Measurements from ENCODE around the gene KCNK2. TPM values are rescaled to one million over a fixed set of nuclear protein-coding genes. Genes with fewer than 3 reads are reported as not detected.

KCNK2 gene
- total and polyA plus RNA-seq, 10 of the 15 experiments (the other 5 are each of a cell fraction or from before 2014, with no cell fraction given) = 0.04 to 0.13 (median 0.08) TPM; not detected in 4

DNA sequence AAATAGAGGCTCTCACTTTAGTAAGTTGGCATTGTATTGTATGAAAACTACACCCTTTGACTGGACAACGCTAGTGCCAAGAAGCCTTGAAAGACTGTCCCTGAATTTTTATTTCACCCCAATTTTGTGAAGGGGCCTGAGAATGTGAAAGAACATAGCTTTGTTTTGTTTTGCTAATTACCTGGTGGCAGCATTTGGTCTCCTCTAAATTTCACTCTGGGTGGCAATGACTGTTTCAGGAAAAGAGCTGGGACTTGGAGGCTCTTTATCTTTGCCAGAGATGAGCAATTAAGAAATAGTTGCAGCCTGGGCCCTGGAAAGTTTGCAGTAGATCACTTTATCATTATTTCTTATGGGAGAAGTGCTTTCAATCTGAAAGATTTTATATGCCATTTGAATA, 117.6 kb downstream of the KCNK2 start:
- BruUV-seq (replicated peaks) = no TSS peak
- TF ChIP-seq ZSCAN29 (IDR thresholded peaks at IDR 0.05) = no peak
- no peak for TF ChIP-seq SP1 (IDR thresholded peaks at IDR 0.05; ENCODE audit: low read depth, low read length)
- TF ChIP-seq KLF5 (IDR thresholded peaks at IDR 0.05; ENCODE audit: partially characterized antibody) = no peak
- TF ChIP-seq PML (IDR thresholded peaks at IDR 0.05; ENCODE audit: low read length) = no peak
- TF ChIP-seq, protein P1, sequence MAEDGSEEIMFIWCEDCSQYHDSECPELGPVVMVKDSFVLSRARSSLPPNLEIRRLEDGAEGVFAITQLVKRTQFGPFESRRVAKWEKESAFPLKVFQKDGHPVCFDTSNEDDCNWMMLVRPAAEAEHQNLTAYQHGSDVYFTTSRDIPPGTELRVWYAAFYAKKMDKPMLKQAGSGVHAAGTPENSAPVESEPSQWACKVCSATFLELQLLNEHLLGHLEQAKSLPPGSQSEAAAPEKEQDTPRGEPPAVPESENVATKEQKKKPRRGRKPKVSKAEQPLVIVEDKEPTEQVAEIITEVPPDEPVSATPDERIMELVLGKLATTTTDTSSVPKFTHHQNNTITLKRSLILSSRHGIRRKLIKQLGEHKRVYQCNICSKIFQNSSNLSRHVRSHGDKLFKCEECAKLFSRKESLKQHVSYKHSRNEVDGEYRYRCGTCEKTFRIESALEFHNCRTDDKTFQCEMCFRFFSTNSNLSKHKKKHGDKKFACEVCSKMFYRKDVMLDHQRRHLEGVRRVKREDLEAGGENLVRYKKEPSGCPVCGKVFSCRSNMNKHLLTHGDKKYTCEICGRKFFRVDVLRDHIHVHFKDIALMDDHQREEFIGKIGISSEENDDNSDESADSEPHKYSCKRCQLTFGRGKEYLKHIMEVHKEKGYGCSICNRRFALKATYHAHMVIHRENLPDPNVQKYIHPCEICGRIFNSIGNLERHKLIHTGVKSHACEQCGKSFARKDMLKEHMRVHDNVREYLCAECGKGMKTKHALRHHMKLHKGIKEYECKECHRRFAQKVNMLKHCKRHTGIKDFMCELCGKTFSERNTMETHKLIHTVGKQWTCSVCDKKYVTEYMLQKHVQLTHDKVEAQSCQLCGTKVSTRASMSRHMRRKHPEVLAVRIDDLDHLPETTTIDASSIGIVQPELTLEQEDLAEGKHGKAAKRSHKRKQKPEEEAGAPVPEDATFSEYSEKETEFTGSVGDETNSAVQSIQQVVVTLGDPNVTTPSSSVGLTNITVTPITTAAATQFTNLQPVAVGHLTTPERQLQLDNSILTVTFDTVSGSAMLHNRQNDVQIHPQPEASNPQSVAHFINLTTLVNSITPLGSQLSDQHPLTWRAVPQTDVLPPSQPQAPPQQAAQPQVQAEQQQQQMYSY (CRISPR knock-in tag; IDR thresholded peaks at IDR 0.05) = no peak
- no peak for TF ChIP-seq ZBTB40 (IDR thresholded peaks at IDR 0.05; ENCODE audit: borderline replicate concordance)
- no peak for TF ChIP-seq SUZ12 (IDR thresholded peaks at IDR 0.05; ENCODE audit: unreplicated experiment)
- Histone ChIP-seq H3K4me2 (ENCODE audit: control insufficient read depth, insufficient read depth) (no peak overlapping the region), H3K9me3 (replicated peaks; ENCODE audit: control insufficient read depth, insufficient read depth, low read length) (no peaks in the 10 kb centered on the region), H4K20me1 (ENCODE audit: control insufficient read depth, insufficient read depth) (no peaks in the 10 kb centered on the region), H3K9ac (ENCODE audit: control insufficient read depth, insufficient read depth, low read length) (no peak overlapping the region), H3K27ac (ENCODE audit: control insufficient read depth, insufficient read depth) (no peak overlapping the region), H3K4me3 (no peak overlapping the region), H3K79me2 (ENCODE audit: control insufficient read depth, insufficient read depth, low read length) (no peaks in the 10 kb centered on the region), H3K36me3 (ENCODE audit: control insufficient read depth in 2 of 2, insufficient read depth in 2 of 2, low read length in 1 of 2) (no peaks in the 10 kb centered on the region), H2AFZ (ENCODE audit: control insufficient read depth, low read depth, low read length) (no peak overlapping the region), H3K4me1 (ENCODE audit: control insufficient read depth, insufficient read depth, low read length) (no peaks in the 10 kb centered on the region), H3K27me3 (replicated peaks in 1 of 2; ENCODE audit: control insufficient read depth in 2 of 2, insufficient read depth in 2 of 2, low read length in 1 of 2) (no peaks in the 10 kb centered on the region)
- POLR2A ChIA-PET = no interaction called here
- FAIRE-seq (no peak), DNase-seq (ENCODE audit: low read depth, low spot score) (no peak), ATAC-seq (no peak)
- in situ Hi-C loops (cut with MboI) (no loop called here), intact Hi-C loops (cut with micrococcal nuclease; ENCODE audit: unreplicated experiment) (no loop called here)
- CTCF ChIA-PET = no interaction called here
- RAD21 ChIA-PET (ENCODE audit: unreplicated experiment) = no interaction called here
- SMC1A ChIA-PET (ENCODE audit: uncharacterized antibody, unreplicated experiment) = no interaction called here
- WGBS (ENCODE audit: insufficient coverage, insufficient replicate concordance, low lambda C conversion rate, missing lambda C conversion rate) = 39% methylated on average over 1 of the region's 1 CpG

All from GM12878 (cell line).